Cardiac fibroblast (primary cell): Measurements from ENCODE around the gene MARK3.

ENCODE experiments used
- DNase-seq, 2 donors: peaks; one replicate each; pipeline versions ENCODE4 v3.0.0 to v3.0.0-alpha.2; 2010; ENCODE audit warnings: low read depth in 2 of 2
- H3K4me3 ChIP-seq, 2 donors: replicated peaks in 1 of 2; 1 replicate in 1 of 2; 2 replicates in 1 of 2; pipeline ENCODE4 v1.5.1; 2011; ENCODE audit warnings: low read depth in 2 of 2, low read length in 2 of 2, mild to moderate bottlenecking in 2 of 2, moderate library complexity in 1 of 2
- TF ChIP-seq, protein P1 (sequence below): IDR thresholded peaks from one replicate; pipeline ENCODE4 v1.5.1; 2011; ENCODE audit warnings: low read depth, mild to moderate bottlenecking, low read length, inconsistent platforms

The MARK3 gene

DNA sequence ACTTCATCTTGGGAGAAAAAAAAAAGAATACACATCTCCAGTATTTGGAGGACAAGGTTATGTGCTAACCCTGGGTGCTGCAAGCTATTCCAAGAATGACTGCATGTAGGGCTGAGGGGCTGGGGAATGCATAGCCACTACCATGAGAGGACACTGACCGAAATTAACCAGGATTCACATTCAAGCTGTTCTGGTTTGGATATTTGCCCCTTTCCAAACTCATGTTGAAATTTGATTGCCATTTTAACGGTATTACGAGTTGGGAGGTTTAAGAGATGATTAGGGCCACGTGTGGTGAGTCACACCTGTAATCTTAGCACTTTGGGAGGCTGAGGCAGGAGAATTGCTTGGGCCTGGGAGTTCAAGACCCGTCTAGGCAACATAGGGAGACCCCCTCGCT is 18.5 kb upstream of the MARK3 start:
- no peak for DNase-seq
- TF ChIP-seq, protein P1, sequence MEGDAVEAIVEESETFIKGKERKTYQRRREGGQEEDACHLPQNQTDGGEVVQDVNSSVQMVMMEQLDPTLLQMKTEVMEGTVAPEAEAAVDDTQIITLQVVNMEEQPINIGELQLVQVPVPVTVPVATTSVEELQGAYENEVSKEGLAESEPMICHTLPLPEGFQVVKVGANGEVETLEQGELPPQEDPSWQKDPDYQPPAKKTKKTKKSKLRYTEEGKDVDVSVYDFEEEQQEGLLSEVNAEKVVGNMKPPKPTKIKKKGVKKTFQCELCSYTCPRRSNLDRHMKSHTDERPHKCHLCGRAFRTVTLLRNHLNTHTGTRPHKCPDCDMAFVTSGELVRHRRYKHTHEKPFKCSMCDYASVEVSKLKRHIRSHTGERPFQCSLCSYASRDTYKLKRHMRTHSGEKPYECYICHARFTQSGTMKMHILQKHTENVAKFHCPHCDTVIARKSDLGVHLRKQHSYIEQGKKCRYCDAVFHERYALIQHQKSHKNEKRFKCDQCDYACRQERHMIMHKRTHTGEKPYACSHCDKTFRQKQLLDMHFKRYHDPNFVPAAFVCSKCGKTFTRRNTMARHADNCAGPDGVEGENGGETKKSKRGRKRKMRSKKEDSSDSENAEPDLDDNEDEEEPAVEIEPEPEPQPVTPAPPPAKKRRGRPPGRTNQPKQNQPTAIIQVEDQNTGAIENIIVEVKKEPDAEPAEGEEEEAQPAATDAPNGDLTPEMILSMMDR, result no peak
- H3K4me3 ChIP-seq, result no peak overlapping the region

GRCh38 chr14:103367995-103368394 is 17.2 kb upstream of the MARK3 start:
- H3K4me3 ChIP-seq, result no peak overlapping the region
- DNase-seq, result no peak
- TF ChIP-seq, protein P1, result no peak

DNA sequence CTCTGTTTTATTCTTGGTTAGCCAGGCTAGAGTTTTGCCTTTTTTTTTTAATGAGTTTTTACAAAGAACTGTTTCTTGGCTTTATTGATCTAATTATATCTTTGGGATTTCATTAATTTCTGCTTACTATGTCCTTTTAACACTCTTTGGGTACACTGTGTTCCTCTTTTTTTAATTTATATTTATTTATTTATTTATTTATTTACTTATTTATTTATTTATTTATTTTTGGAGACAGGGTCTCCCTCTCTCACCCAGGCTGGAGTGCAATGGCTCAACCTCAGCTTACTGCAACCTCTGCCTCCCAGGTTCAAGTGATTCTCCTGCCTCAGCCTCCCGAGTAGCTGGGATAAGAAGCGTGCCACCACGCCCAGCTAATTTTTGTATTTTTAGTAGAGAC is 15.1 kb upstream of the MARK3 start:
- TF ChIP-seq, protein P1, result no peak
- no peak for DNase-seq
- no peak overlapping the region for H3K4me3 ChIP-seq

DNA sequence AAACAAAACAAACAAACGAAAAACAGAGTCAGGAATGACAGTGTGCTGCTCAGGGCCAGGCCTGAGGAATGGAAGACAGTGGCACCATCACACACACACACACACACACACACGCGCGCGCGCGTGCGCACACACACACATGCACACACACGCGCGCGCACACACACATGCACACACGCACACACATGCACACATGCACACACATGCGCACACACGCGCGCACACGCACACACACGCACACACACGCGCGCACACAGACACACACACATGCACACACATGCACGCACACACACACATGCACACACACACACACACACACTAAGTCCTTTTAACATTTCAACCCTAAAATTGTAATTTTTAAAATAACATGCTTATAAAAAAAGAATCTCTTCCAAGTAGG is 13.2 kb upstream of the MARK3 start:
- DNase-seq, result no peak
- TF ChIP-seq, protein P1, result no peak
- H3K4me3 ChIP-seq, result no peak overlapping the region

GRCh38 chr14:103372552-103373304 is 12.5 kb upstream of the MARK3 start:
- no peak overlapping the region for H3K4me3 ChIP-seq
- TF ChIP-seq, protein P1, result no peak
- peak; percentile 84 to 97 for DNase-seq

- TF ChIP-seq, protein P1, result no peak
- no peak for DNase-seq
- no peak overlapping the region for H3K4me3 ChIP-seq
Measured at GRCh38 chr14:103374121-103374520, 11.1 kb upstream of the MARK3 start.

DNA sequence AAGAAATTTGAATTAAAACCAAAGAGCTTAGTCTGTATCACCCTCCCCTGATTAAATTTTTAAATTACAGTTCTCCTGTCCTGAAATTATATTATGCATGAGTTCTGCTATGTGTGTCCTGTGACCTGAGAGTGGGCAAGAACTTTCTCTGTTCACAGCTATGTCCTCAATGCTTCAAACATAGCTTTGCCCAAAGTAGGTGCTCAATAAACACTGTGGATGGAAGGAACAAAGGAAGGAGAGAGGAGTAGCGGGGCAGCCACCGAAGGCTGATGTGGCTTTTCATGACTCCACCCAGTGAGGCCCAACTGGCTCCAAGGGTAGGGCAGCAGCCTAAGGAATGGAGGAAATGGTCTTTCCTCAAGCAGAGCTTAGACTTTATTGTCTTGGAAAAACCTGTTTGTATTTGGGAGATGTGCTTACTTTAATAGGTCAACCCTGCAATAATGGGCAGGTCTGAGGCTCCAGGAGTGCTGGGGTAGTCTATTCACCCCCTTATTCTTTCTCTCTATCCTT is 7.6 kb upstream of the MARK3 start:
- no peak overlapping the region for H3K4me3 ChIP-seq
- TF ChIP-seq, protein P1, result no peak
- no peak for DNase-seq
